ENCODE measurements around the gene ARHGEF4. TPM values are rescaled to one million over a fixed set of nuclear protein-coding genes. Genes with fewer than 3 reads are reported as not detected.

The ARHGEF4 gene
- total and polyA plus RNA-seq, 2 donors (not counting 3 experiments of a cell fraction or from before 2014, with no cell fraction given): not detected

DNA sequence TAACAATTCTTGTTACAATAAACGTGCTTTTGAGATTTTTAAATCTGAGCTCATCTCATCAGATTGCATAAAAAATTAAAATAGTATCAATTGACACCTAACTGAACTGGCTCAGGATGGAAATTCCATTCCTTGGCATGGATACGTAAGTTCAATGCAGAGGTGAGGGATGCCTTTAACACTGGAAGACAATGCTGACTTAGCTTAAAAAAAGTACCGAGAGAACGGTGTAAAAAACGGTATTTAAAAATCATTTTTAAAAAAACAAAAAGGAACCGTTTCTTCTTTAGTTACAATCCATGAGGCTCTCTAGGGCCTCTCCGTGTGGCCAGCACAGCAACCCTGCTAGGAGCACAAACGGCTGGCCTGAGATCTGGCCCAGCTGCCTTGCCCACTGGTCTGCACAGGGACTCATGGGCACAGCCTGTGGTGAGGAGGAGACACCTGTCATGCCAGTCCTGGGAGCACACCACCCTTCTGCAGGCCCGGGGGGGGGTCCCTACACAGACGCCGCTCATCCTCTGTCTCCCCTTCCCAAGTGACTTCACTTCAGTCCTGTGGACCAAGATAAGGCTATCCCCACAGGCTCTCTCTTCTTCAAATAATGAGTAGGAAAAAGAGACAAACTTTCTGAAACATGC is 211.3 kb downstream of the ARHGEF4 start:
- peaks cover 16 to 39% of the 10 kb centered on the region in 2 experiments for H3K36me3 ChIP-seq (ENCODE audit: control insufficient read depth in 2 of 2, extremely low read depth in 1 of 2, insufficient read depth in 2 of 2, low read length in 2 of 2)
- POLR2A ChIA-PET: no interaction called here

More for the DNA sequence above, 211.3 kb downstream of the ARHGEF4 start:
- Histone ChIP-seq H3K27ac (ENCODE audit: insufficient read depth, low read depth, low read length) (no peak overlapping the region), H3K4me3 (replicated peaks in 1 of 3; ENCODE audit: insufficient read depth in 1 of 3, low read depth in 1 of 3, low read length in 3 of 3) (no peak overlapping the region), H3K27me3 (ENCODE audit: control insufficient read depth in 2 of 2, insufficient read depth in 2 of 2, low read length in 2 of 2) (no peaks in the 10 kb centered on the region), H2AFZ (ENCODE audit: low read depth, low read length) (no peak overlapping the region), H4K20me1 (replicated peaks; ENCODE audit: control insufficient read depth, extremely low read depth, insufficient read depth, low read length) (peaks cover 6% of the 10 kb centered on the region), H3K79me2 (ENCODE audit: control insufficient read depth, insufficient read depth, low read length) (peaks cover 2% of the 10 kb centered on the region), H3K4me2 (ENCODE audit: insufficient read depth, low read length) (no peak overlapping the region), H3K9me3 (replicated peaks; ENCODE audit: control insufficient read depth, insufficient read depth, low read length) (no peaks in the 10 kb centered on the region), H3K9me1 (replicated peaks; ENCODE audit: control insufficient read depth, extremely low read depth, insufficient read depth, low read length) (no peaks in the 10 kb centered on the region), H3K9ac (replicated peaks; ENCODE audit: extremely low read depth, insufficient read depth, low read length) (no peak overlapping the region), H3K4me1 (ENCODE audit: control insufficient read depth, extremely low read depth, insufficient read depth, low read length) (no peaks in the 10 kb centered on the region)
- intact Hi-C loops (cut with micrococcal nuclease): loop anchor here (10.0 kb wide), 1 partner anchor 253 kb away; no protein-coding TSS in a partner anchor
- CTCF ChIA-PET: no interaction called here
- TF ChIP-seq, protein P1, sequence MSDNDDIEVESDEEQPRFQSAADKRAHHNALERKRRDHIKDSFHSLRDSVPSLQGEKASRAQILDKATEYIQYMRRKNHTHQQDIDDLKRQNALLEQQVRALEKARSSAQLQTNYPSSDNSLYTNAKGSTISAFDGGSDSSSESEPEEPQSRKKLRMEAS (IDR thresholded peaks at IDR 0.05; ENCODE audit: insufficient read depth, insufficient read length): no peak
- TF ChIP-seq GATA2 (IDR thresholded peaks at IDR 0.05; ENCODE audit: insufficient read depth, insufficient read length, low read depth, low read length): no peak
- TF ChIP-seq CTCF (IDR thresholded peaks at IDR 0.05; ENCODE audit: extremely low read depth in 1 of 2, insufficient read depth in 1 of 2, low read depth in 1 of 2, low read length in 2 of 2): no peak
- TF ChIP-seq POLR2AphosphoS5 (IDR thresholded peaks at IDR 0.05; ENCODE audit: insufficient read depth, low read depth, low read length): no peak
- TF ChIP-seq FOS (IDR thresholded peaks at IDR 0.05; ENCODE audit: borderline replicate concordance, insufficient read depth, low read length): no peak
- no peak for TF ChIP-seq JUN (IDR thresholded peaks at IDR 0.05; ENCODE audit: borderline replicate concordance, insufficient read depth, insufficient read length, low read depth)
- TF ChIP-seq POLR2A (IDR thresholded peaks at IDR 0.05; ENCODE audit: low read depth, low read length): no peak
- TF ChIP-seq MYC (IDR thresholded peaks at IDR 0.05; ENCODE audit: low read depth, low read length): no peak
- TF ChIP-seq EZH2 (IDR thresholded peaks at IDR 0.05; ENCODE audit: borderline replicate concordance, low read depth, low read length, severe bottlenecking): no peak
- BruUV-seq (replicated peaks): no TSS peak
- FAIRE-seq (no peak), DNase-seq (ENCODE audit: low read depth, low spot score) (no peak)
- dilution Hi-C loops (cut with MboI; ENCODE audit: extremely low pct_ligation_motif_present, low sequenced_read_pairs): no loop called here

All from endothelial cell of umbilical vein (primary cell).